A549 treated with Hydrocortisone at 1 μM for 4 hours (cell line): ENCODE results near the gene DPEP2NB. TPM values are rescaled to one million over a fixed set of nuclear protein-coding genes. Genes with fewer than 3 reads are reported as not detected.

ENCODE experiments used
- total RNA-seq: library from RNA; stranded (reverse); fragments of 200-300 nt; extraction: Qiagen RNA extraction; gene quantifications from 5 replicates; pipeline ENCODE4 v1.2.3, GENCODE V29; 2022

DPEP2NB gene
- total RNA-seq = not detected in 5 replicates

GRCh38 chr16:68015681-68016080, at the start of gene DPEP2NB:
DPEP2NB (minus strand) TSS chr16:68015911; CDS start chr16:68015770, 141 bp downstream.

GRCh38 chr16:68022728-68023537, 7.2 kb upstream of the DPEP2NB start, which contains the start of the genes DDX28 and DUS2:
DDX28 (minus strand) TSS chr16:68023232; CDS start chr16:68023202, 30 bp downstream.
DUS2 (plus strand) TSS chr16:68023284; CDS start chr16:68038024, 14,740 bp downstream.

GRCh38 chr16:67998779-67999688, 16.7 kb downstream of the DPEP2NB start, which contains the start of gene DPEP2:
DPEP2 (minus strand) TSS chr16:67999484; CDS start chr16:67993212, 6,272 bp downstream.

GRCh38 chr16:67979955-67980678, 35.6 kb downstream of the DPEP2NB start, which contains the start of gene DPEP3:
DPEP3 (minus strand) TSS chr16:67980499; CDS start chr16:67980380, 119 bp downstream.

GRCh38 chr16:67968400-67969253, 47.1 kb downstream of the DPEP2NB start, which contains the start of gene SLC12A4:
SLC12A4 (minus strand) TSS chr16:67968637; CDS start chr16:67968553, 84 bp downstream.

Other genes with a start within 250 kb of the DPEP2NB start
- 8.2 to 9.6 TPM (median 8.8 TPM) in 5 replicates for gene RANBP10, start 209.4 kb downstream of the DPEP2NB start, total RNA-seq
- gene TSNAXIP1, start 209.0 kb downstream of the DPEP2NB start, total RNA-seq = 0.31 to 0.78 TPM (median 0.48 TPM) in 5 replicates
- 30.7 to 42.9 TPM (median 39.1 TPM) in 5 replicates for gene THAP11, start 173.6 kb downstream of the DPEP2NB start, total RNA-seq
- 230 to 249 TPM (median 238 TPM) in 5 replicates for gene NUTF2, start 169.0 kb downstream of the DPEP2NB start, total RNA-seq
- 24.3 to 27.5 TPM (median 26.6 TPM) in 5 replicates for gene CENPT, start 168.2 kb downstream of the DPEP2NB start, total RNA-seq
- 55.4 to 57.6 TPM (median 56.0 TPM) in 5 replicates for gene EDC4, start 142.9 kb downstream of the DPEP2NB start, total RNA-seq
- gene NRN1L, start 131.0 kb downstream of the DPEP2NB start, total RNA-seq = 0.17 to 0.32 TPM (median 0.23 TPM) in 3 of 5 replicates, not detected in the others
- gene PSKH1, start 122.7 kb downstream of the DPEP2NB start, total RNA-seq = 13.2 to 16.0 TPM (median 14.7 TPM) in 5 replicates
- 1.1 to 2.0 TPM (median 1.5 TPM) in 5 replicates for gene CTRL, start 84.0 kb downstream of the DPEP2NB start, total RNA-seq
- gene PSMB10, start 79.1 kb downstream of the DPEP2NB start, total RNA-seq = 35.7 to 57.9 TPM (median 49.6 TPM) in 5 replicates
- gene LCAT, start 71.8 kb downstream of the DPEP2NB start, total RNA-seq = 8.2 to 13.3 TPM (median 11.3 TPM) in 5 replicates
- gene SLC12A4, start 47.3 kb downstream of the DPEP2NB start, total RNA-seq = 26.4 to 33.2 TPM (median 30.0 TPM) in 5 replicates
- not detected in 5 replicates for gene DPEP3, start 35.4 kb downstream of the DPEP2NB start, total RNA-seq
- gene DPEP2, start 16.4 kb downstream of the DPEP2NB start, total RNA-seq = not detected in 5 replicates
- gene DDX28, start 7.3 kb upstream of the DPEP2NB start, total RNA-seq = 18.4 to 21.0 TPM (median 20.7 TPM) in 5 replicates
- 16.6 to 18.5 TPM (median 17.3 TPM) in 5 replicates for gene DUS2, start 7.4 kb upstream of the DPEP2NB start, total RNA-seq
- 12.8 to 16.1 TPM (median 14.0 TPM) in 5 replicates for gene NFATC3, start 69.5 kb upstream of the DPEP2NB start, total RNA-seq
- gene ESRP2, start 220.2 kb upstream of the DPEP2NB start, total RNA-seq = 0.08 to 0.22 TPM (median 0.09 TPM) in 5 replicates
- 13.3 to 17.0 TPM (median 16.0 TPM) in 5 replicates for gene PLA2G15, start 229.5 kb upstream of the DPEP2NB start, total RNA-seq
- gene SLC7A6, start 248.6 kb upstream of the DPEP2NB start, total RNA-seq = 30.2 to 39.3 TPM (median 32.9 TPM) in 5 replicates